Sigmoid colon (tissue), 4 donors: ENCODE results near the gene MT1F.

ENCODE experiments used
- EP300 ChIP-seq, 4 donors: sonication (generic); formaldehyde crosslinking; IDR thresholded peaks; one replicate each; pipeline ENCODE4 v1.6.1; 2017; ENCODE audit warnings: antibody characterized with exemption in 4 of 4
- POLR2A ChIP-seq, 2 donors: fragments of 450-650 bp; IDR thresholded peaks; one replicate each; pipeline ENCODE4 v1.6.1; 2016; ENCODE audit warnings: antibody characterized with exemption in 2 of 2, mild to moderate bottlenecking in 2 of 2, moderate library complexity in 2 of 2
- POLR2AphosphoS5 ChIP-seq, 4 donors: sonication (generic); formaldehyde crosslinking; IDR thresholded peaks; one replicate each; pipeline ENCODE4 v1.6.1; 2017; ENCODE audit warnings: antibody characterized with exemption in 4 of 4
- TF ChIP-seq, protein P1 (sequence below), 4 experiments: fragments of 450-650 bp in 3 of 4; fragments of 200-600 bp in 1 of 4; IDR thresholded peaks; one replicate each; pipeline ENCODE4 v1.5.1; 2016 to 2019; ENCODE audit warnings: antibody characterized with exemption in 4 of 4, mild to moderate bottlenecking in 3 of 4, moderate library complexity in 2 of 4

DNA sequence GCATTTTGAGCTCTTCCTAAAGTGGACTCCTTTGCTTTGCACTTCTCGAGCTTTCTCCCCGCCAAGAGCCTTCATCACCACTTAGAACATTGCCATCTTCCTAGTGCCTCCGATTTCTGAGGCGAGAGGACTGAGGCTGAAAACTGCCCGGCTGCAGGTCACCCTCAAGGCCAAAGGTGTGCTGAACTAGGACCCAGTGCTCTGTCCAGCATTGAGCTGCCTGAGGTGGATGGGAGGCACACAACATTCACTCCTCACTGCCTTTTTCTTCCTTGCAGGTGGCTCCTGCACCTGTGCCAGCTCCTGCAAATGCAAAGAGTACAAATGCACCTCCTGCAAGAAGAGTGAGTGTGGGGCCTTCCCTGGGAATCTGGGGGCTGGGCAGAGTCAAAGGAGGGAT, 13.9 kb upstream of the MT1F start:
- TF ChIP-seq, protein P1, sequence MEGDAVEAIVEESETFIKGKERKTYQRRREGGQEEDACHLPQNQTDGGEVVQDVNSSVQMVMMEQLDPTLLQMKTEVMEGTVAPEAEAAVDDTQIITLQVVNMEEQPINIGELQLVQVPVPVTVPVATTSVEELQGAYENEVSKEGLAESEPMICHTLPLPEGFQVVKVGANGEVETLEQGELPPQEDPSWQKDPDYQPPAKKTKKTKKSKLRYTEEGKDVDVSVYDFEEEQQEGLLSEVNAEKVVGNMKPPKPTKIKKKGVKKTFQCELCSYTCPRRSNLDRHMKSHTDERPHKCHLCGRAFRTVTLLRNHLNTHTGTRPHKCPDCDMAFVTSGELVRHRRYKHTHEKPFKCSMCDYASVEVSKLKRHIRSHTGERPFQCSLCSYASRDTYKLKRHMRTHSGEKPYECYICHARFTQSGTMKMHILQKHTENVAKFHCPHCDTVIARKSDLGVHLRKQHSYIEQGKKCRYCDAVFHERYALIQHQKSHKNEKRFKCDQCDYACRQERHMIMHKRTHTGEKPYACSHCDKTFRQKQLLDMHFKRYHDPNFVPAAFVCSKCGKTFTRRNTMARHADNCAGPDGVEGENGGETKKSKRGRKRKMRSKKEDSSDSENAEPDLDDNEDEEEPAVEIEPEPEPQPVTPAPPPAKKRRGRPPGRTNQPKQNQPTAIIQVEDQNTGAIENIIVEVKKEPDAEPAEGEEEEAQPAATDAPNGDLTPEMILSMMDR (IDR thresholded peaks at IDR 0.05): no peak
- no peak for TF ChIP-seq EP300 (IDR thresholded peaks at IDR 0.05)
- TF ChIP-seq POLR2A (IDR thresholded peaks at IDR 0.05): no peak
- TF ChIP-seq POLR2AphosphoS5 (IDR thresholded peaks at IDR 0.05): no peak
